HG03558 (cell line): ENCODE measurements around the gene ADAMTS6.
"Not testable (repeated sequence)": the region's sequence is repeated elsewhere in the genome, so short reads cannot be mapped to it uniquely, and the experiment has no call there.

ENCODE experiments used
- ATAC-seq: cut with Tn5 transposase; IDR thresholded peaks from one replicate; pipeline ENCODE4 v1.9.1; 2021; ENCODE audit warnings: moderate number of reproducible peaks; ENCODE audit not compliant: unreplicated experiment; ENCODE audit errors: extremely low read depth

Gene ADAMTS6

GRCh38 chr5:65382582-65382981 lies 99.1 kb downstream of the ADAMTS6 start:
- ATAC-seq: no peak

DNA sequence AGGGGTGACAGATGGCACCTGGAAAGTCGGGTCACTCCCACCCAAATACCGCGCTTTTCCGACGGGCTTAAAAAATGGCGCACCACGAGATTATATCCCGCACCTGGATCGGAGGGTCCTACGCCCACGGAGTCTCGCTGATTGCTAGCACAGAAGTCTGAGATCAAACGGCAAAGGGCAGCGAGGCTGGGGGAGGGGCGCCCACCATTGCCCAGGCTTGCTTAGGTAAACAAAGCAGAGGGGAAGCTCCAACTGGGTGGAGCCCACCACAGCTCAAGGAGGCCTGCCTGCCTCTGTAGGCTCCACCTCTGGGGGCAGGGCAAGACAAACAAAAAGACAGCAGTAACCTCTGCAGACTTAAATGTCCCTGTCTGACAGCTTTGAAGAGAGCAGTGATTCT lies 111.2 kb downstream of the ADAMTS6 start:
- not testable (repeated sequence) for ATAC-seq

- no peak for ATAC-seq
These were observed 115.1 kb downstream of the ADAMTS6 start for GRCh38 chr5:65366655-65367054.

DNA sequence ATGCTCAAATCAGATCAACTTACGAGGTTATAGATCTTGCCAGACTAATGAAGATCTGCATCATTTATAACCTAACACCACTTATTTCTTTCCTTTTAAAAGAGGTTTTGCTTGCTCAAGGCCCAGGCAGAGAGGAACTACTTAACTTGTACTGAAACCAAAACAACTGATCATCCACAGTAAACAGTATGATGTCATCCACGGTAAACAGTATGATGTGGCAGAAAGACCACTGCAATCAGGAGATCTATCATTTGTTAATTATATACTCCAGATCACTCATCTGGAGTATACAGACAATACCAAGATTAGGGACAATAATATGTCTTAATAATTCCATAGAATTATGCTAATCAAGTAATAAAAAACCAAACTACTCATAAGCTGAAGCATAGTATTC lies 116.8 kb downstream of the ADAMTS6 start:
- ATAC-seq: no peak

- no peak for ATAC-seq
These were observed 118.2 kb downstream of the ADAMTS6 start for GRCh38 chr5:65363499-65363898.

- no peak for ATAC-seq
These were observed 121.7 kb downstream of the ADAMTS6 start for GRCh38 chr5:65359981-65360380.

- no peak for ATAC-seq
These were observed 122.2 kb downstream of the ADAMTS6 start for GRCh38 chr5:65359569-65359968.

DNA sequence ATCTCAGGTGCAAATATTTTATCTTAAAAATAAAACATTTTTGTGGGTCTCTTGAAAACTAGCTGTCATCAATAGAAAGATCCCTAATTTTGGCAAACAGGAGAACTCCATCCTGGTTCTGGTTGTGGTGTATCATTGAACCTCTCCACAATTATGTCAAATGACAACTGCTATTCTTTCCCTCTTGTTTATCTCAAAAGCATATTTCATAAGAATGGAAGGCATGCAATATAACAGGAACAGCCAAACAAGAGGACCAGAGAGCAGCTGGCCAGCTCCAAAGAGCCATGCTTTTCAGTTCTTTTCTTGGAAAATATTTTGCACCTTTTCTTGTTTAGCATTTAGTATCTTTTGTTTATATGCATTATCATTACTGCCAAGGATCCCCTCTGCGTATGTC lies 125.4 kb downstream of the ADAMTS6 start:
- ATAC-seq: no peak

DNA sequence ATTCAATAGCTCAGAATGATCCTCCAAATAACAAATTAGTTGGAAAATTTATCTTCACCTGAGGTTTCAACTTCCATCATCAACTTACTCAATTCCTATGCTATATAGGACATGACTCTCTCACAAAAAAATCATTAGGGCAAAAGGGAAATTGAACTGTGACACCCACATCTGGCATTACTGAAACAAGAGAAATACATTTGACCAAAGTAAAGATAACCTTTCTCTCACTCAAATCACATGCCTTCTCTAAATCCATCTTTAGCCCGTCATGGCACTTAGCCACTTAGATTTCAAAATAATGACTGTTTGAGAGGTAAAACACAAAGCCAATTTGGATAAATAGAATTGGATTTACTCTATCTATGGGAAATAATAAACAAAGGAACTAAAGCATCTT lies 126.4 kb downstream of the ADAMTS6 start:
- ATAC-seq: no peak

GRCh38 chr5:65341835-65342234 lies 139.9 kb downstream of the ADAMTS6 start:
- ATAC-seq: no peak

GRCh38 chr5:65338606-65339151 lies 143.0 kb downstream of the ADAMTS6 start:
- ATAC-seq: no peak

DNA sequence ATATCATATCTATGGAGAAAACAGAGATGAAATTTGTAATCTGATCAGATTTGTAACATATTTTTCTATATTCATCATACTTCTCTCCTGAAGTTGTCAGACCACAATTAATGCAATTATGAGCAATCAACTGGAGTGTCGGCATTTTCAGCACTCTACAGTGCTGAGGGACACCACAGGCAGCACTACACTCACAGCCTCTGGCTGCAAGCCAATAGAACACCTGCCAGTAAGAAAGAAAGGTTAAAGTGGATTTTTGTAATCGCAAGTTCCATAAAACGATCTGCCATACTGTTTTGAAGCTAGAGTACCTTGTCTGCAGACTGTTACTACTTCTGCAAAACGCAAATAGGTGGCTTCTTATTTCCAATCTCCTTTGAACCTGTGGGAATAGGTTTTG lies 147.6 kb downstream of the ADAMTS6 start:
- no peak for ATAC-seq

DNA sequence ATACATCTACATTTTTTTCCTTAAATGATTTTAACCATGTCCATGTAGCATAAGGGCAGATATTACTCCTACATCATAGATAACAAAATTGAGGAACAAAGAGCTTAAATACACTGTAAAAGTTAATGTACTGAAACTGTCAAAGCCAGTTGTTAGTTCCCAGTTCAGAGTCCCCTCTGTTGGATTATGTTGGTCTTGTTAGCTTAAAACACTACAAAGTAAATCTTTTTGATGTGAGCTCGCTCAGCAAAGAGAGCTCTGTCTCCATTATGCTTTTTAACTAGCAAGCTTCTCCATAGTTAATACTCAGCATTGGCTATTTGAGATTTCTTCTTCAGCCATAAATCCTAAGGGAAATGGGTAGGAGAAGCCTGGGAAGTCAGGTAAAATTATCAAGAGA lies 149.1 kb downstream of the ADAMTS6 start:
- ATAC-seq: no peak

GRCh38 chr5:65329266-65329665 lies 152.5 kb downstream of the ADAMTS6 start:
- ATAC-seq: no peak

DNA sequence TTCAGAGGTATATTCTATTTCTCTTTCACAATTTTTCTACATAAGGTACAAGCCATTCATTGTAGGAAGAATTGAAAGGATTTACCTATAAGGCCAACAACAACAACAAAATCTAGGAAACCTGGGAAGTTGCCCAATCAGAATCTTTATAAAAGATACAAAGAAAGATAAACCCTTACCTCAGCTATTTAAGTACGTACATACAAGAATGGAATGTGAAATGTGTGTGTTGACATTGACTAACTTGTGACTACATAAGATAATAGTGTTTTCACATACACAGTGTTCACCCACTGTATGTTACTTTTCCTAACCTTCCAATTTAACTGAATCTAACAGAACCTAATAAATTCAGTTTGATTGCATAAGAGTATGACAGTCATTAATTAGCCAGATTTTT lies 154.1 kb downstream of the ADAMTS6 start:
- no peak for ATAC-seq

DNA sequence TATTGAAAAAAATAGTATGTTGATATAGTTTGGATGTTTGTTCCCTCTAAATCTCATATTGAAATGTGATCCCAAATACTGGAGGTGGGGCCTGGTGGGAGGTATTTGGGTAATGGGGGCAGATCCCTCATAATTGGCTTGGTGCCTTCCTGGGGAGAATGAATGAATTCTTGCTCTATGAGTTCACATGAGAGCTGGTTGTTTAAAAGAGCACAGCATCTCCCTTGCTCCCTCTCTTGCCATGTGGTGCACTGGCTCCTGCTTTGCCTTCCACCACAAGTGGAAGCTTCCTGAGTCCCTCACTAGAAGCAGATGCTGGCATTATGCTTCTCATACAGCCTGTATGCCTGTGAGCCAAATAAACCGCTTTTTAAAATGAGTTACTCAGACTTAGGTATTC lies 154.8 kb downstream of the ADAMTS6 start:
- no peak for ATAC-seq

DNA sequence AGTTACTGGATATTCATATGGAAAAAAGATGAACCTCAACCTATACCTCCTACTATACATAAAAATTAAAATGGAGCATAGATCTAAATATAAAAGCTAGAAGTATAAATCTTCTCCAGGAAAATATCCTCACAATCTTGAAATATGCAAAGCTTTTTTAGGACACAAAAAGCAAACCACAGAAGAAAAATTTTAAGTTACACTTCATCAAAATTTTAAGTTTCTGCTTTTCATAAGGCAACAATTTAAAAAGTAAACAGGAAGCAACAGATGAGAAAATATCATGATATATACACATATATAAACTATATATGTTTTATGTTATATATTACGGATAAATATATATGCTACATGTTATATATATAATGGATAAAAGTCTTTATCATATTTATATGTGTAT lies 157.5 kb downstream of the ADAMTS6 start:
- no peak for ATAC-seq

GRCh38 chr5:65320704-65321103 lies 161.0 kb downstream of the ADAMTS6 start:
- ATAC-seq: not testable (repeated sequence)

DNA sequence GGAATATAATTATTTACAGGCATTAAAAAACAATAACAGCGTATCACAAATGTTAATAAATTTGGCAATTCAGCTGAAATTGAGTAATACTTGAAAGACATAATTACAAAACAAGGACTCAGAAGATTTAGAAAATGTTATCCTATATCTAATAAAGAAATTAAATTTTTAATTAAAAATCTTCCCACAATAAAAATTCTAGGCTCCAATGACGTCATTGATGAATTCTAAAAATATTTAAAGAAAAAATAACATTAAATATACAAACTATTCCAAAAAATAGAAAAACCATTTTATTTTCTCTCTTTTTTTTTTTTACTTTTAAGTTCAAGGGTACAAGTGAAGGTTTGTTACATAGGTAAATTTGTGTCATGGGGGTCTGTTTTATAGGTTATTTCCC lies 161.5 kb downstream of the ADAMTS6 start:
- no peak for ATAC-seq

GRCh38 chr5:65307931-65308330 lies 173.8 kb downstream of the ADAMTS6 start:
- ATAC-seq: no peak

DNA sequence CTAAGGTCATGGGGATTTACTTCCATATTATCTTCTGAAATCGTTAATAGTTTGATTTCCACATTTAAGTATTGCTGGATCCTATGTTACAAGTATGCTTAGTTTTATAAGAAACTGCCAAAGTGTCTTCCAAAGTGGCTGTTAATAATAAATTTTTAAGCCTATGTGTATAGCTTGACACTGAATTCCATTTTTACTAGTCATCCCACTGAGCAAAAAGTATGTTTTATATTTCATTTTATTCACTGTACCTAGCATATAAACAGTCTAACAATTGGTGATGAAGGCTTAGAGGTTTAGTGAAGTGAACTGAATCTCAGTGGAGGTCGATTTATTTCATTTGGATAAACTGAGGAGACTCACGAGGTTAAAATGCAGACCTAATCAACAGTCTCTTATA lies 174.6 kb downstream of the ADAMTS6 start:
- no peak for ATAC-seq

DNA sequence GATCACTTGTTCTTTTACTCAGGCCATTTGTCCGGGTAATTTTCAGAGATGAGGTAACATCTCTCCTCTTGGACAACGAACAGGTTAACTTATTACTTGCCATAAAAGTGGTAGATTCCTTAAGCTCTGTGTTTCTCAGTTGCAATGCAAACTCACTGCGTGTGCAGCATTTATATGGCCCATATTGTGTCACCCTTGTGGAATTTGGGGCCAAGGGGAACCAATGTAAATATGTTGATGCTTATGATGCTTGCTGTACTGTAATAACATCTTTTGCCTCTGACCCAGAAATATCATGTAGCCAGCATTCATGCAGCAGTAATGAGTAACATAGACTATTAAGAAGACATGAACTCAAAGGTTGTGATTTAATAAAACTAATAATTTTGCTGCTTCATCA lies 175.8 kb downstream of the ADAMTS6 start:
- ATAC-seq: no peak

- no peak for ATAC-seq
These were observed 181.9 kb downstream of the ADAMTS6 start for GRCh38 chr5:65299861-65300260.
